HCT116 (cell line): ENCODE data around the gene STK39. TPM values are rescaled to one million over a fixed set of nuclear protein-coding genes. Genes with fewer than 3 reads are reported as not detected.

Source experiments
- ATAC-seq: fragments of 200-7000 bp; cut with Tn5 transposase; 2 replicates; pipeline ENCODE4 v1.9.1; 2020; ENCODE audit warnings: mild to moderate bottlenecking, moderate library complexity
- BruUV-seq: library from RNA; stranded (reverse); fragments of 400-500 nt; replicated peaks from 2 replicates; lab custom pipeline; 2021; lab: Mats Ljungman, UMichigan
- CTCF ChIA-PET: fragments of 300-600 bp; sonication (Branson Sonifier 250); formaldehyde crosslinking; loops from one replicate; lab custom pipeline; 2021; ENCODE audit warnings: antibody characterized with exemption; lab: Charles Lee
- POLR2A ChIA-PET: fragments of 300-600, 350-600 bp; sonication (Branson Sonifier 250); formaldehyde crosslinking; loops from one replicate; lab custom pipeline; 2021; ENCODE audit warnings: antibody characterized with exemption; lab: Charles Lee
- RAD21 ChIA-PET, 2 experiments: fragments of 300-600 bp; sonication (Branson Sonifier 250); formaldehyde crosslinking; loops; one replicate each; lab custom pipeline; 2023; ENCODE audit warnings: low total read pairs in 2 of 2; ENCODE audit not compliant: uncharacterized antibody in 2 of 2, unreplicated experiment in 2 of 2, low non-redundant PET in 1 of 2; lab: Charles Lee
- DNase-seq: peaks from one replicate; pipeline ENCODE4 v3.0.0-alpha.2; 2010; ENCODE audit warnings: low read depth, low spot score
- H2AFZ ChIP-seq: fragments of 200-600 bp; shearing (Covaris generic), sonication (generic); 2 replicates; pipeline ENCODE4 v1.6.1; 2017; ENCODE audit warnings: low read depth, mixed run types, mixed read lengths, antibody characterized with exemption, low read length; ENCODE audit not compliant: poor library complexity, severe bottlenecking
- H3K27ac ChIP-seq: 2 replicates; pipeline ENCODE4 v1.5.1; 2012; ENCODE audit warnings: low read depth, low read length
- H3K27me3 ChIP-seq: fragments of 200-600 bp; sonication (generic); 2 replicates; pipeline ENCODE4 v1.6.1; 2016; ENCODE audit warnings: mixed run types, low read length, mixed read lengths; ENCODE audit not compliant: insufficient read depth
- H3K36me3 ChIP-seq, 2 experiments: fragments of 200-500 bp in 1 of 2; fragments of 200-600 bp in 1 of 2; sonication (Bioruptor generic) in 1 of 2; sonication (generic) in 1 of 2; 2 replicates each; pipeline versions ENCODE4 v1.5.1 to v1.6.1; 2014 to 2016; ENCODE audit warnings: low read length in 2 of 2, inconsistent platforms in 1 of 2, mixed read lengths in 1 of 2, mixed run types in 1 of 2; ENCODE audit not compliant: insufficient read depth in 2 of 2, control insufficient read depth in 1 of 2
- H3K4me1 ChIP-seq, 2 experiments: fragments of 200-600 bp in 1 of 2; sonication (generic) in 1 of 2; 2 replicates each; pipeline versions ENCODE4 v1.5.1 to v1.6.1; 2012 to 2017; ENCODE audit warnings: low read length in 2 of 2, inconsistent platforms in 1 of 2, mild to moderate bottlenecking in 1 of 2, mixed read lengths in 1 of 2, mixed run types in 1 of 2, moderate library complexity in 1 of 2; ENCODE audit not compliant: insufficient read depth in 2 of 2, control insufficient read depth in 1 of 2
- H3K4me2 ChIP-seq: fragments of 200-600 bp; sonication (generic); 2 replicates; pipeline ENCODE4 v1.6.1; 2017; ENCODE audit warnings: mixed run types, low read length, mixed read lengths
- H3K4me3 ChIP-seq, 2 experiments: fragments of 200-600 bp in 1 of 2; sonication (generic) in 1 of 2; replicated peaks in 1 of 2; 2 replicates each; pipeline ENCODE4 v1.5.1; 2011 to 2016; ENCODE audit warnings: low read length in 2 of 2, control low read depth in 1 of 2, low read depth in 1 of 2, mild to moderate bottlenecking in 1 of 2, mixed read lengths in 1 of 2, mixed run types in 1 of 2
- H3K79me2 ChIP-seq: fragments of 200-600 bp; sonication (generic); 2 replicates; pipeline ENCODE4 v1.6.1; 2017; ENCODE audit warnings: mild to moderate bottlenecking, mixed run types, low read length, moderate library complexity, mixed read lengths; ENCODE audit not compliant: insufficient read depth
- H3K9ac ChIP-seq: fragments of 200-600 bp; sonication (generic); 2 replicates; pipeline ENCODE4 v1.6.1; 2016; ENCODE audit warnings: low read length, mixed read lengths
- H3K9me2 ChIP-seq: fragments of 200-600 bp; sonication (generic), shearing (Covaris generic); 2 replicates; pipeline ENCODE4 v1.6.1; 2017; ENCODE audit warnings: mixed run types, mild to moderate bottlenecking, moderate library complexity; ENCODE audit not compliant: insufficient read depth
- H3K9me3 ChIP-seq, 2 experiments: fragments of 200-500 bp in 1 of 2; fragments of 200-600 bp in 1 of 2; sonication (Bioruptor generic) in 1 of 2; sonication (generic) in 1 of 2; 2 replicates each; pipeline ENCODE4 v1.6.1; 2014 to 2017; ENCODE audit warnings: low read length in 2 of 2, mixed read lengths in 2 of 2, inconsistent platforms in 1 of 2, low read depth in 1 of 2, mild to moderate bottlenecking in 1 of 2, mixed run types in 1 of 2, moderate library complexity in 1 of 2; ENCODE audit not compliant: control insufficient read depth in 1 of 2, insufficient read depth in 1 of 2
- H4K20me1 ChIP-seq: fragments of 200-600 bp; sonication (generic), shearing (Covaris generic); 2 replicates; pipeline ENCODE4 v1.6.1; 2017; ENCODE audit warnings: mixed run types, mild to moderate bottlenecking, moderate library complexity; ENCODE audit not compliant: insufficient read depth
- ATF3 ChIP-seq: IDR thresholded peaks from 2 replicates; pipeline ENCODE4 v1.6.1; 2012
- CBX3 ChIP-seq: IDR thresholded peaks from 2 replicates; pipeline ENCODE4 v1.6.1; 2012; ENCODE audit warnings: low read depth
- CTCF ChIP-seq, 3 experiments: fragments of 200-600 bp in 1 of 3; sonication (generic) in 1 of 3; IDR thresholded peaks in 2 of 3; conservative IDR thresholded peaks in 1 of 3; 2 replicates each; pipeline ENCODE4 v1.5.1; 2012 to 2017; ENCODE audit warnings: low read depth in 2 of 3, low read length in 2 of 3, antibody characterized with exemption in 1 of 3, borderline replicate concordance in 1 of 3, control low read depth in 1 of 3, mild to moderate bottlenecking in 1 of 3, mixed read lengths in 1 of 3, mixed run types in 1 of 3, moderate library complexity in 1 of 3; ENCODE audit not compliant: insufficient read depth in 1 of 3
- ELF1 ChIP-seq: IDR thresholded peaks from 2 replicates; pipeline ENCODE4 v1.6.1; 2012; ENCODE audit warnings: low read depth, borderline replicate concordance
- EZH2phosphoT487 ChIP-seq: fragments of 200-600 bp; IDR thresholded peaks from 2 replicates; pipeline ENCODE4 v1.6.1; 2018; ENCODE audit warnings: antibody characterized with exemption, borderline replicate concordance
- FOSL1 ChIP-seq: IDR thresholded peaks from 2 replicates; pipeline ENCODE4 v1.6.1; 2012; ENCODE audit warnings: low read depth
- MAX ChIP-seq: IDR thresholded peaks from 2 replicates; pipeline ENCODE4 v1.6.1; 2012
- POLR2A ChIP-seq: IDR thresholded peaks from 2 replicates; pipeline ENCODE4 v1.7.0; 2011; ENCODE audit warnings: borderline replicate concordance; ENCODE audit not compliant: insufficient read depth, insufficient read length; ENCODE audit errors: extremely low read depth
- REST ChIP-seq: IDR thresholded peaks from 2 replicates; pipeline ENCODE4 v1.6.1; 2012; ENCODE audit warnings: low read depth
- SP1 ChIP-seq: IDR thresholded peaks from 2 replicates; pipeline ENCODE4 v1.6.1; 2012; ENCODE audit warnings: low read depth
- SRF ChIP-seq: IDR thresholded peaks from 2 replicates; pipeline ENCODE4 v1.6.1; 2012; ENCODE audit warnings: low read depth
- TCF7L2 ChIP-seq: IDR thresholded peaks from 2 replicates; pipeline ENCODE4 v1.7.0; 2011; ENCODE audit warnings: borderline replicate concordance, inconsistent platforms; ENCODE audit not compliant: insufficient read depth, insufficient read length; ENCODE audit errors: extremely low read depth
- ZNF274 ChIP-seq: fragments of 200-500 bp; sonication (Bioruptor generic); IDR thresholded peaks from 2 replicates; pipeline ENCODE4 v1.6.1; 2014; ENCODE audit warnings: mild to moderate bottlenecking, low read depth, low read length, inconsistent platforms
- intact Hi-C: fragments of 100-400 bp; cut with micrococcal nuclease; formaldehyde crosslinking; loops from 2 replicates; pipeline ENCODE4 v1.10.0; 2022
- total RNA-seq: library from RNA; stranded (reverse); gene quantifications from one replicate; pipeline ENCODE4 v1.2.1, GENCODE V29; 2021; ENCODE audit not compliant: unreplicated experiment

The STK39 gene
- total RNA-seq, 1 experiment from 2014 or later, result 118 TPM

GRCh38 chr2:168089200-168089599 lies 158.2 kb downstream of the STK39 start (continued):
- no peak for TF ChIP-seq MAX
- no peak for TF ChIP-seq FOSL1
- TF ChIP-seq CTCF (IDR thresholded peaks at IDR 0.05 in 2 of 3, conservative IDR thresholded peaks at IDR 0.05 in 1 of 3; ENCODE audit: borderline replicate concordance in 1 of 3, insufficient read depth in 1 of 3, low read depth in 2 of 3, low read length in 2 of 3), result no peak
- no peak for TF ChIP-seq ZNF274
- no peak for TF ChIP-seq ELF1

GRCh38 chr2:168087401-168087800 lies 160.0 kb downstream of the STK39 start:
- Histone ChIP-seq H3K4me1 (no peaks in the 10 kb centered on the region), H3K27ac (no peak overlapping the region), H3K36me3 (0 out of 4 replicates have a peak, but pooled peaks cover 0 to 3% of the 10 kb centered on the region in 2 experiments), H2AFZ (no peak overlapping the region), H3K27me3 (no peaks in the 10 kb centered on the region), H3K9me2 (no peaks in the 10 kb centered on the region), H3K4me3 (no peak overlapping the region), H3K9me3 (no peaks in the 10 kb centered on the region), H3K79me2 (peaks cover 88% of the 10 kb centered on the region), H4K20me1 (no peaks in the 10 kb centered on the region; the same call in 1 of the 2 replicates), H3K9ac (no peak overlapping the region), H3K4me2 (no peak overlapping the region)
- ChIA-PET RAD21 (no interaction called here), CTCF (no interaction called here), POLR2A (no interaction called here)
- ATAC-seq (no peak), DNase-seq (no peak)
- TF ChIP-seq TCF7L2 (no peak), POLR2A (no peak), REST (no peak), SRF (no peak), CTCF (IDR thresholded peaks at IDR 0.05 in 2 of 3, conservative IDR thresholded peaks at IDR 0.05 in 1 of 3; ENCODE audit: borderline replicate concordance in 1 of 3, insufficient read depth in 1 of 3, low read depth in 2 of 3, low read length in 2 of 3) (no peak), ATF3 (no peak), CBX3 (no peak), SP1 (no peak), EZH2phosphoT487 (no peak)
- intact Hi-C loops, result no loop called here
- no TSS peak for BruUV-seq
